Smooth muscle cell (in vitro differentiated cells): Measurements from ENCODE around the gene UNKL. TPM values are rescaled to one million over a fixed set of nuclear protein-coding genes. Genes with fewer than 3 reads are reported as not detected.

Source experiments
- DNase-seq: peaks from one replicate; lab custom pipeline; 2025; ENCODE audit not compliant: unreplicated experiment; lab: John Stamatoyannopoulos, UW
- H2AFZ ChIP-seq: fragments of 200-600 bp; sonication (generic); 2 replicates; pipeline ENCODE4 v1.6.0; 2016; ENCODE audit warnings: antibody characterized with exemption, low read depth, mild to moderate bottlenecking
- H3F3A ChIP-seq: fragments of 200-600 bp; sonication (generic); 2 replicates; pipeline ENCODE4 v1.6.0; 2017; ENCODE audit warnings: antibody characterized with exemption, low read depth
- H3K27ac ChIP-seq: fragments of 200-600 bp; sonication (generic); 2 replicates; pipeline ENCODE4 v1.5.1; 2016; ENCODE audit warnings: low read depth, mild to moderate bottlenecking
- H3K27me3 ChIP-seq: fragments of 200-600 bp; sonication (generic); 2 replicates; pipeline ENCODE4 v1.6.1; 2016; ENCODE audit warnings: low read depth, mild to moderate bottlenecking
- H3K36me3 ChIP-seq: fragments of 200-600 bp; sonication (generic); 2 replicates; pipeline ENCODE4 v1.5.1; 2016; ENCODE audit warnings: low read depth
- H3K4me1 ChIP-seq: fragments of 200-600 bp; sonication (generic); 2 replicates; pipeline ENCODE4 v1.5.1; 2016; ENCODE audit warnings: low read depth
- H3K4me2 ChIP-seq: fragments of 200-600 bp; sonication (generic); 2 replicates; pipeline ENCODE4 v1.6.0; 2016; ENCODE audit warnings: mild to moderate bottlenecking
- H3K4me3 ChIP-seq: fragments of 200-600 bp; sonication (generic); 2 replicates; pipeline ENCODE4 v1.5.1; 2016; ENCODE audit warnings: mild to moderate bottlenecking
- H3K79me2 ChIP-seq: fragments of 200-600 bp; sonication (generic); 2 replicates; pipeline ENCODE4 v1.6.0; 2016; ENCODE audit warnings: low read depth, mild to moderate bottlenecking
- H3K9ac ChIP-seq: fragments of 200-600 bp; sonication (generic); 2 replicates; pipeline ENCODE4 v1.6.0; 2016; ENCODE audit warnings: low read depth
- H3K9me3 ChIP-seq: fragments of 200-600 bp; sonication (generic); replicated peaks from 2 replicates; pipeline ENCODE4 v1.5.1; 2016; ENCODE audit warnings: low read depth
- H4K20me1 ChIP-seq: fragments of 200-600 bp; sonication (generic); 2 replicates; pipeline ENCODE4 v1.6.0; 2016; ENCODE audit warnings: low read depth
- CTCF ChIP-seq: fragments of 200-600 bp; sonication (generic); IDR thresholded peaks from 2 replicates; pipeline ENCODE4 v1.5.1; 2017; ENCODE audit warnings: borderline replicate concordance, mild to moderate bottlenecking, antibody characterized with exemption; ENCODE audit not compliant: insufficient read depth, poor library complexity, severe bottlenecking
- WGBS: methylation state at CpG from one replicate; pipeline ENCODE4 v1.1.7; 2016; ENCODE audit warnings: low lambda C conversion rate; 5-methylcytosine and 5-hydroxymethylcytosine counted together
- polyA plus RNA-seq: library from polyadenylated mRNA; unstranded; fragments of >200 nt; fragmentation: Nextera tagmentation; extraction: Ambion mirVana; gene quantifications from 2 replicates; pipeline ENCODE4 v1.2.1, GENCODE V29; 2016
- total RNA-seq: library from RNA; depleted of rRNA; stranded (reverse); fragments of >200 nt; gene quantifications from 2 replicates; pipeline ENCODE4 v1.2.3, GENCODE V29; 2014

The UNKL gene
- total and polyA plus RNA-seq, 2 experiments from 2014 or later = 5.2 to 6.2 TPM

- Histone ChIP-seq H3K4me3 (no peak overlapping the region), H3F3A (no peaks in the 10 kb centered on the region), H3K9me3 (no peaks in the 10 kb centered on the region), H2AFZ (no peak overlapping the region), H3K4me1 (no peaks in the 10 kb centered on the region), H4K20me1 (no peaks in the 10 kb centered on the region), H3K27ac (no peak overlapping the region), H3K79me2 (no peaks in the 10 kb centered on the region), H3K36me3 (no peaks in the 10 kb centered on the region), H3K4me2 (no peak overlapping the region), H3K27me3 (peaks cover 41% of the 10 kb centered on the region), H3K9ac (no peak overlapping the region)
- 66% methylated on average over 24 of the region's 30 CpGs for WGBS
- DNase-seq = no peak
- peak; percentile 37 for TF ChIP-seq CTCF
Measured at GRCh38 chr16:1338119-1338730, 76.3 kb downstream of the UNKL start.

- no peaks in the 10 kb centered on the region for H3F3A ChIP-seq
- H3K27ac ChIP-seq = no peak overlapping the region
- peaks cover under 1% of the 10 kb centered on the region for H3K4me1 ChIP-seq
- H3K79me2 ChIP-seq = no peaks in the 10 kb centered on the region
- TF ChIP-seq CTCF = no peak
- 78% methylated on average over 4 of the region's 9 CpGs for WGBS
- H3K9me3 ChIP-seq = no peaks in the 10 kb centered on the region
- no peak overlapping the region for H2AFZ ChIP-seq
- H3K4me3 ChIP-seq = no peak overlapping the region
- DNase-seq = no peak
- H4K20me1 ChIP-seq = no peaks in the 10 kb centered on the region
- no peak overlapping the region for H3K9ac ChIP-seq
- peaks cover 49% of the 10 kb centered on the region for H3K27me3 ChIP-seq
- no peaks in the 10 kb centered on the region for H3K36me3 ChIP-seq
- H3K4me2 ChIP-seq = no peak overlapping the region
Measured at GRCh38 chr16:1337486-1337885, 77.0 kb downstream of the UNKL start.

DNA sequence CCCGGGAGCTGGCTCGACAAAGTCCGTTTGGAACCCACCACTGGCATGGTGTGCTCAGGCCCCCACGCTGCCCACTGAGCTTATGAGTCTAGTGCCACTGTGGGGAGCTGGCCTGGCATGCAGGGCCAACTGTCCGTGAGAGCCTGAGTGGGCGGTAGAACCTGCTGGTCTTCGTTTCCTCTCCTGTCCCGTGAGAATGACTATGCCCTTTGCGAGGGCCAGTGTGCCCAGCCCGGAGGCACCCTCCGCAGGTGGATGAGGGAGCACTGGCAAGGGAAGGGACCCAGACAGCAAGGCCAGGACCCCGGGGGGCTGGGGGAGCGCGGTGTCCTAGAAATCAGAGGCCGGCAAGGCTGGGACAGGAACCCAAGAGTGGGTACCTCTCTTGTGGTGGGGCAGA is 77.9 kb downstream of the UNKL start:
- no peak overlapping the region for H3K27ac ChIP-seq
- no peaks in the 10 kb centered on the region for H3K9me3 ChIP-seq
- H3K4me2 ChIP-seq = no peak overlapping the region
- H3K9ac ChIP-seq = no peak overlapping the region
- no peak overlapping the region for H3K4me3 ChIP-seq
- no peaks in the 10 kb centered on the region for H3K36me3 ChIP-seq
- WGBS = 79% methylated on average over 15 of the region's 15 CpGs
- no peaks in the 10 kb centered on the region for H3K79me2 ChIP-seq
- no peak overlapping the region for H2AFZ ChIP-seq
- no peaks in the 10 kb centered on the region for H3F3A ChIP-seq
- H3K4me1 ChIP-seq = peaks cover 10% of the 10 kb centered on the region
- no peaks in the 10 kb centered on the region for H4K20me1 ChIP-seq
- peaks cover 57% of the 10 kb centered on the region for H3K27me3 ChIP-seq
- TF ChIP-seq CTCF = no peak
- DNase-seq = no peak

DNA sequence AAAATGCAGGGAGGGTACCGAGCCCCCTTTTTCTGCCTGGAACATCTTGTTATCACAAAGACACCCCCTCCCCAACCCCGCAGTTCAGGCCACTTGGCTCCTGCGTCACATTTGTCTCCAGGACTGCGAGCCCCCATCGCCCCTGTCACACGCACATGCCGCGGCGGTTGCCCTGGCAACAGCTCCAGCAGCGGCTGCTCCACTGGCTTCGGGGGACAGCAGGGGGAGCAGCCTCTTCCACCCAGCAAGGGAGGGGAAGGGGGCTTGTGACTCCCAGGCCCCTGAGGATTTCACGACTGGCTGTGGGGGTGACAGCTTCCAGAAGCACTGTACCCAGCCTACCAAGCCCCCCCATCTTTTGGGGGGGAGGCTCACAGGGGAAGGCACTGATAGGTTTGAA is 78.5 kb downstream of the UNKL start:
- Histone ChIP-seq H3K79me2 (no peaks in the 10 kb centered on the region), H4K20me1 (no peaks in the 10 kb centered on the region), H3F3A (no peaks in the 10 kb centered on the region), H3K4me2 (no peak overlapping the region), H3K27me3 (peaks cover 63% of the 10 kb centered on the region), H3K36me3 (no peaks in the 10 kb centered on the region), H3K27ac (no peak overlapping the region), H3K9ac (no peak overlapping the region), H3K4me1 (peaks cover 12% of the 10 kb centered on the region), H2AFZ (no peak overlapping the region), H3K4me3 (no peak overlapping the region), H3K9me3 (no peaks in the 10 kb centered on the region)
- no peak for TF ChIP-seq CTCF
- DNase-seq = no peak
- WGBS = 63% methylated on average over 8 of the region's 12 CpGs
